ENCODE results near the gene PSMD2.

The PSMD2 gene

DNA sequence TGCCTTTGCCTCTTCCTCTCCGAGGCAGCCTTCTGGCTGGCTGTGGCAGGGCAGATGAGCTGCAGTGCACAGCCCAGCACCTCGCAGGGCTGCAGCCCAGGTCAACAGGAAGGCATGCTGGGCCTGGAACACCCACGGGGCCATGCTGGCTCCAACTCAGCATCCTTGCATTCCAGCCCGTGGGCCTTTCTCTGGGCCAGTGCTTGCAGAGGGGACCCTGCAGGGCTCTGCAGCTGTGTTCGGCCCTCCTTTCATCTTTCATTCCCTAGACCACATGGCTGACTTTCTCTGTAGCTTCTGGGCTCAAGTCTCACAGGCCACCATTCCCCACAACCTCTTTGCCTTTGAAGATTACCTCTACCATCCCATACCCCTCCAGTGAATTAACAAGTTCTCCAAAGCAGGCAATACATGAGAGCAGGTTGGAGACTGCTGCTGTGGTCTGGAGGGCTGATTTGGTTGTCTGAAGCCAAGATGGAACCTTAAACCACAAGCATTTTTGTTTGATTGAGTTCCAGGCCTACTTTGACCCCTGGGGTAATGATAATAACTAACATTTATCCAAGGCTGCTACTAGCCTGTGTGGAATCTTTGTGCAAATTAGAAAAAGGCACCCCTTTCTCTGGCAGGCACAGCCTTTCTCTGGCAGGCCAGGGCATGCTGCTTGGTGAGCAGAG, 44.3 kb downstream of the PSMD2 start:
- no peak for DNase-seq

DNA sequence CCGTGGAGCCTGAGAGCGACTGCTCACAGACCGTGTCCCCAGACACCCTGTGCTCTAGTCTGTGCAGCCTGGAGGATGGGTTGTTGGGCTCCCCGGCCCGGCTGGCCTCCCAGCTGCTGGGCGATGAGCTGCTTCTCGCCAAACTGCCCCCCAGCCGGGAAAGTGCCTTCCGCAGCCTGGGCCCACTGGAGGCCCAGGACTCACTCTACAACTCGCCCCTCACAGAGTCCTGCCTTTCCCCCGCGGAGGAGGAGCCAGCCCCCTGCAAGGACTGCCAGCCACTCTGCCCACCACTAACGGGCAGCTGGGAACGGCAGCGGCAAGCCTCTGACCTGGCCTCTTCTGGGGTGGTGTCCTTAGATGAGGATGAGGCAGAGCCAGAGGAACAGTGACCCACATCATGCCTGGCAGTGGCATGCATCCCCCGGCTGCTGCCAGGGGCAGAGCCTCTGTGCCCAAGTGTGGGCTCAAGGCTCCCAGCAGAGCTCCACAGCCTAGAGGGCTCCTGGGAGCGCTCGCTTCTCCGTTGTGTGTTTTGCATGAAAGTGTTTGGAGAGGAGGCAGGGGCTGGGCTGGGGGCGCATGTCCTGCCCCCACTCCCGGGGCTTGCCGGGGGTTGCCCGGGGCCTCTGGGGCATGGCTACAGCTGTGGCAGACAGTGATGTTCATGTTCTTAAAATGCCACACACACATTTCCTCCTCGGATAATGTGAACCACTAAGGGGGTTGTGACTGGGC, 45.7 kb downstream of the PSMD2 start:
- DNase-seq = no peak

DNA sequence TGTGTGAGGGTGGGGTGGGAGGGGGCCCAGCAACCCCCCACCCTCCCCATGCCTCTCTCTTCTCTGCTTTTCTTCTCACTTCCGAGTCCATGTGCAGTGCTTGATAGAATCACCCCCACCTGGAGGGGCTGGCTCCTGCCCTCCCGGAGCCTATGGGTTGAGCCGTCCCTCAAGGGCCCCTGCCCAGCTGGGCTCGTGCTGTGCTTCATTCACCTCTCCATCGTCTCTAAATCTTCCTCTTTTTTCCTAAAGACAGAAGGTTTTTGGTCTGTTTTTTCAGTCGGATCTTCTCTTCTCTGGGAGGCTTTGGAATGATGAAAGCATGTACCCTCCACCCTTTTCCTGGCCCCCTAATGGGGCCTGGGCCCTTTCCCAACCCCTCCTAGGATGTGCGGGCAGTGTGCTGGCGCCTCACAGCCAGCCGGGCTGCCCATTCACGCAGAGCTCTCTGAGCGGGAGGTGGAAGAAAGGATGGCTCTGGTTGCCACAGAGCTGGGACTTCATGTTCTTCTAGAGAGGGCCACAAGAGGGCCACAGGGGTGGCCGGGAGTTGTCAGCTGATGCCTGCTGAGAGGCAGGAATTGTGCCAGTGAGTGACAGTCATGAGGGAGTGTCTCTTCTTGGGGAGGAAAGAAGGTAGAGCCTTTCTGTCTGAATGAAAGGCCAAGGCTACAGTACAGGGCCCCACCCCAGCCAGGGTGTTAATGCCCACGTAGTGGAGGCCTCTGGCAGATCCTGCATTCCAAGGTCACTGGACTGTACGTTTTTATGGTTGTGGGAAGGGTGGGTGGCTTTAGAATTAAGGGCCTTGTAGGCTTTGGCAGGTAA, 46.5 kb downstream of the PSMD2 start:
- peak; percentile 97 for DNase-seq

DNA sequence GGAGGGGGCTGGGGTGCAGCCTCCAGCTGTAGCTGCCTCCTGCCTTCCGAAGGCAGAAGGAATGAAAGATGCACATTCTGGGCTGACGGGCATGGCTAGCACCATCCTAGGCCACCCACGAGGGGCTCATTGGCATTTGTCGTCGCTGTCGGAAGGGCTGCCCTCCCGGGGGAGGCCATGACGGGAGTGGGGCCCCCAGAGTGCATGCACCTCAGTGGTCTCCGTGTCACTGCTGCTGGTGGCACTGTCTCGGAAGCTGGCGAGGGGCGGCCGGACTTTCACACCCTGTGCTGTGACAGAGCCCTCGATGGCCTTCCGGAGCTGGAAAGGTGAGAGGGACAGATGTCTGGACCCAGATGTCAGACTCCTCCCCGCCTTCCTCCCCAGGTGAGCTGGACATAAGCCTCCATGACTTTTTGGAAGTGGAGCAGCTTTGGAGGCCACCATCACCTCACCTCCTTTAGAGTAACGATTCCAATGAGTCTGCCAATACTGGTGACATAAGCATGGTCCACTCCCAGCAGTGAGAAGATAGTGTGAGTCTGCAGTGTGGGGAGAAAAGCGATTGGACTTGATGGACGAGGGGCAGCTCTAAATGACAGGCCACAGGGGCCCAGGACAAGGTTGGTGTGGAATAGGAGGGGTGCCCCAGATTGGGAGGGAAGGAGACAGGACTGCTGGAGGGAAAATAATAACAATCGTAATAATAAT, 47.6 kb downstream of the PSMD2 start:
- peak; percentile 42 for DNase-seq

DNA sequence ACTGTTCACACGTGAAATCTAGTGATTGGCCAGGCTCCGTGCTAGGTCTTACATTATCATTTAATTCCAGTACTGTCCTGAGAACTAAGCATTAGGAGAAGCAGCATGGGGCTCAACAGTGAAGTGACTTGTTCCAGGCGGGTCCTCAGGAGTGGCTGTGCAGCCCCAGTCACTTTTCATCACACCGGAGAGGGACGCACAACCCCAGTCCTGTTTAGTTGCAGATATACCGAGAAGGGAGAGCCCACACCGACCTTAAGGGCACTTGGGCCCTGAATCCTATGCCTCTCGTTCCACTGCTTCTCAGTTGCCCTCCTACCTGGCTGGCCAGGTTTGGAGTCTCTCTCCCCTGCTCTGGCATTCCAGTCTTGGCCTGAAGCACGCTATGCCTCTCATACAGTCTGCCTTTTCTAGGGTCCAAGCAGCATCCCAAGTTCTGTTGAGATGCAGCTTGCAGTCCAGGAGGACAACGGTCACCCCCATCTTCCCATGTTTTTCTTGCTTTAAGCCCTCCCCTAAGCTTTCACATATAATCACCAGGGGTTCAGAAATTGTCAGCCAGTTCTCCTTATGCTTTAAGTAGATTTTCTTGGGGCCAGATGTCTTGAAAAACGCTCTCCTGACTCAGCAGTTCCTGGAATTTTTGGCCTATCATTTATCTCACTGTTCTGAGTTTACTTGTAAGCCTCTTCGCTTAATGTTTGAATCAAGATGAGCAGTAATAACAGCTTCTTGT, 48.4 kb downstream of the PSMD2 start:
- DNase-seq = peak; percentile 96

DNA sequence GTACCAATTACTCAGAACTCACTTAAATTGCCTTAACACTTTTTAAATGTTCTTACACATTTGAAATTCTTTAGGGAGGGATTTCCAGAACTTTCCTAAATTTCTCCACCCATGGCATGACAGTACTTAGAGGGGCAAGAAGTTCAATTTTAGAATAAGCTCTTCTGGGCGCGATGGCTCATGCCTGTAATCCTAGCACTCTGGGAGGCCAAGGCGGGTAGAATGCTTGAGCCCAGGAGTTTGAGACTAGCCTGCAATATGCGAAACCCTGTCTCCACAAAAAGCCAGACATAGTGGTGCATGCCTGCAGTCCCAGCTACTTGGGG, 49.0 kb downstream of the PSMD2 start:
- DNase-seq = no peak

DNA sequence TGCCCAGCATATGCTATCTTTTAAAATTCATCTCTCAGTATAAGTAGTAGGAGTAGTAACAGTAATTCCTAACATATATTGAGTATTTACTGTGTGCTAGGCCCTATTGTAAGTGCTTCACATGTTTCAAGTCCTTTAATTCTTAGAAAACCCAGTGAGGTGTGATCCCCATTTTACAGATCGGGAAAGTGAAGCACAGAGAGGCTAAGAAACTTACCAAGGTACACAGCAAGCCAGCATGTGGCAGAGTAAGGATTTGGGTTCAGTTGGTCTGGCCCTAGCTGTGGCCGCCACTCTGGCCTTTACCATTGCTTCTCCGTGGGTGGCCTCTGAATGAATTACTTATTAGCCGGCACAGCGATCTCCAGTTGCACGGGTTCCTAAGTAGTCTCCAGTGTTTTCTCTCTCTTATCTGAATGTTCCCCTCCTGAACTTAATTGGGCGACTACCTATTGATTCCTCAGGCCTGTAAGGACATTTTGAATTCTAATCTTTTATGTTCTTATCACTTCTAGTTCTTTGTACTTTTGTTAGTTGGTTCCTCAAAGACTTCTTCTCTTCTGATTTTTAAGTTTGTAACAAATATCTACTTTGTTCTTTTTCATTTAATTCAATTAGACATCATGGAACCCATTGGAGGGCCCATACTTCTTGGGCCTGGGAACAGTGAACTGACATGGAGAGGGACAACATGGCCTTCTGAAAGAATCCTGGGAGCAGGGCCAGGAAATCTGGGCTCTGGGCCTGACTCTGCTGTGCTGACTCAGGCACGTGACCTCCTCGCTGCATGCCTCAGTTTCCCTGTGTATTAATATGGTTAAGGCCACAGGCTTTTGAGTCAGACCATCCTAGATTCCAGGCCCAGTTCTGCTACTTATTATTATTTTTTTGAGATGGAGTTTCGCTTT, 50.8 kb downstream of the PSMD2 start:
- DNase-seq = no peak

DNA sequence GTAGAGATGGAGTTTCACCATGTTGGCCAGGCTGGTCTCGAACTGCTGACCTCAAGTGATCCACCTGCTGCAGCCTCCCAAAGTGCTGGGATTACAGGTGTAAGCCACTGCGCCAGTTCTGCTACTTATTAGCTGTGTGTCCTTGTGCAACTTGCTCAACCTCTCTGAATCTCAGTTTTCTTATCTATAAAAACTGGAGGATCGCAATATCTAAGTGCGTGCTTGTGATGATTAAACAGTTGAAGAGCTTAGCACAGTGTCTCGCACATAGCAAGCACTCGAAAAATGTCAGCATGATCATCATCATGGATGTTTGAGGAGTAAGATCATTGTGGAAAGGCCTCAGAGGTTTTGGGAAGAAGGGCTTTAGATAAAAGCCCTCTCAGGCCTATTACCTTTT, 51.6 kb downstream of the PSMD2 start:
- no peak for DNase-seq

DNA sequence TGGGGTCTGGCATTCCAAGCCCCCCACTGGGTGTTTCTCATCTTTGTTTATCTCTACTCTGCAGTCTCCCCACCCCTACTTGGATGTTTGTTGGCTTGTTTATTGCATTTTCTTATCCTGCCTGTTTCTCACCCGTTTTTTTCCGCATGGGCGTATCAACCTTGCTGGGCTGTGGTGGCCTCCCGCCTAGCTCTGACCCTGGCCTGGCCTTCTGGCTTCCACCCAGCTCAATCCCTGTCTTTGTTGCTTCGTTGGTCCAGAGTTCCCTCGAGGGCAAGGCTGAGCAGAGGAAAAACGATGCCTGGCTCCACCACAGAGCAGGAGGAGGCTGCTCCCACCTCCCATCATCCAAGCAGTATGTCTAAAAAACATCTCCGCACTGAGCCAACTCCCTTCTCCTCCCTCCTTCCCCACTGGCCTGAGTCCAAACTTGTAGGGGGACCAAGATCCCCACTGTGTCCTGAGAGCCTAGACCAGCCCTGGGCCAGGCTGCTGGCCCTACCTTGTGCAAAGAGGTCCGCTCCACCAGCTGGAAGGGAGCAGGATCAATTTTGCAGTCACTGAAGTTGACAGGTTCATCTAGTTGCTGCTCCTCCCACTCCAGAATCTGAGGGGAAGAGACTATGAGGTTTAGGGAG, 52.6 kb downstream of the PSMD2 start:
- peak; percentile 45 for DNase-seq

DNA sequence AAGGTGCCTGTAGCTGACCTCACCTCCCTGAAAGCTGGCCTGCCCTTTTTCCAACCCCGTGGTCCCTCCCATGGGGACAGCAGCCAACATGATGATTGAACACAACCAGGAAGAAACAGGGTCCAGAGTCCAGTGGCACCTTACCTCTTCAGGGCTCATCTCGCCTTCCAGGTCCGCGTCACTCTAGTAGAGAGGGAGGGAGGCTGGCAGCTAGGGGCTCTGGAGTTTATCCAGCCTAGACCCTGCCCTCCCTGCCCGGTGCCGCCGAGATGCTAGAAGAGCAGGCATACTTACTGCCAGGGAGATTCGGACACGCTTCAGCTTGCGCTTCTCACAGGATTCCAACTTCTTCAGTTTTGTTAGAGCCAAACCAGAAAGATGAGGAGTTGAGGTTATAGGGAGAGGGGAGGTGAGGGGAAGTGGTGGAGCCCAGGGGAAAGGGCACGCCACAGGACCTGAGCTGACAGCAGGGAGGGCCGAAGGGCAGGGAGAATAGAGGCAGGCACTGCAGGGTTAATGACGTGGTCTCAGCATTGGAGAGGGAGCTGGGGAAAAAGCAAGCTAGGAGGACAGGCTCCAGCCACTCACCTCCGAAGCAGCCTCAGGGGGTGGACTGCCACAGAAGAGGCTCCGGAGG, 53.2 kb downstream of the PSMD2 start:
- no peak for DNase-seq

DNA sequence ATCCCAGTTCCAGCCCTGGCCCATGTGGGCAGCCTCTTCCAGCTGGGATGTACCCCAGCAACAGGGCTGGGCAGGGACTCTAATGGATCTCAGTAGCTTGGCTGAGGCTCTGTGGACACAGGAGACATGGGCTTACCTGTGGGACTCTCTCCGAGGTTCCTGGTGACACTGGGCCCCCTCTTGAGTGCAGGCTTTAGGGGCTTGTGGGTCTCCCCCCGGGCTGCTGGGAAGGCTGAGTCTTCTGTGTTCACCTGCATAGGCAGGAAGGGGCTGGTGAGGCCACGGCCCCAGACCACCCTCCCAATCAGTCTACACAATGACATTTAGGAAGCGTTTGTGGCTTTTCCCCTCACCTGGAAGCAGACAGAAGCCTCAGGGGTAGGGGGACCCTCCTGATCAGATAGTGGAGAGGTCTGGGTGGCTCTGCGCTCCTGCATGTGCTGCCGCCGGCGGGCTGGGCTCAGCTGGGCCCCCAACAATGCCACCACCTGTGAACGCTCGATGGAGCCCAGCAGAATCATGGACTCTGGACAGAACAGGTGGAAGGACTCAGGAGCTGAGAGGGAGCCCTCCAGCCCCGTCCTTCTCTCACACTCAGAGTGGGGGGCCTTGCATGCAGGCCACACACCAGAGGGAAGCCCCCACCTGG, 54.0 kb downstream of the PSMD2 start:
- no peak for DNase-seq

DNA sequence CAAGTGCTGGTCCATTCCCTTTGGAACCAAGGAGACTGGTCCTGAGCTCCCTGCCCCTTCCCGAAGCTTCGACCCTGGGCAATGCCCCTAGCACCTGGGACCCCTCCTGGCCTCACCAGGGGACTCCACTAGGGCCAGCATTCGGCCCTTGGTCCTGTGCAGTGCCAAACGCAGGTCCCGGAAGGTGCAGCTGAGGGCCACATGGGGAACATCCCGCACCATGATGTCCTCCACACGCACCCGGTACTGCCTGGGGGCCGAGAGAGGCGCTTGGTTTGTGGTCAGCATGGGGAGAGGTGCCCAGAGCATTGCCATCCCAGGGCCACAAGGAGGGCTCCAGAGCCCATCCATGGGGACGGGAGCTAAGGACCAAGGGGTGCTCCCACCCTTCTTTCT, 54.5 kb downstream of the PSMD2 start:
- DNase-seq = no peak

DNA sequence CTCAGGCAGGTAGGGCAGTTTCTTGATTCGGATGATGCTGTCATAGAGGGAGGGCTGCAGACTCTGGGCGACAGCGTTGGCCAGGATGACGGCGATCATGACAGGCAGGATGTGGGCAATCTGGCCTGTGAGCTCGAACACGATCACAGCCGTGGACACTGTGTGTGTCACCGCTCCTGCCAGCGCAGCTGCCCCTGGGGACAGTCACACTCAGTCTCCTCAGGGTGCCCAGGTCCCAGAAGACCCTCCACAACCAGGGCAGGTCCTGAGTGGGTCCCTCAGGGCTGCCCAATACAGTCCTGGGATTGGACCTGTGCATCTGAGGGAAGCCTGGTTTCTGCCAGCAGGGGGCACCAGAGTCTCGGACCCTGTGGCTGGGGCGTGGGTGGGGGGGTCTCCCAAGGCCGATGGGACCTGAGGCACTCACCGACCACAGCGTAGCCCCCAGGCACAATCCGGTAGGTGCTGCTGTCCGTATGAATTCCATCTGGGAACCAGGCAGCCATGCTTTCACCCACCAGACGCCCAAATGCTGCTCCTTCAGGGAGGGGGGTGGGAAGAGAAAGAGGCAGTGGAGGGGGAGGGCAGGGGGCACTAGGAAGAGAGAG, 55.2 kb downstream of the PSMD2 start:
- peak; percentile 49 for DNase-seq

DNA sequence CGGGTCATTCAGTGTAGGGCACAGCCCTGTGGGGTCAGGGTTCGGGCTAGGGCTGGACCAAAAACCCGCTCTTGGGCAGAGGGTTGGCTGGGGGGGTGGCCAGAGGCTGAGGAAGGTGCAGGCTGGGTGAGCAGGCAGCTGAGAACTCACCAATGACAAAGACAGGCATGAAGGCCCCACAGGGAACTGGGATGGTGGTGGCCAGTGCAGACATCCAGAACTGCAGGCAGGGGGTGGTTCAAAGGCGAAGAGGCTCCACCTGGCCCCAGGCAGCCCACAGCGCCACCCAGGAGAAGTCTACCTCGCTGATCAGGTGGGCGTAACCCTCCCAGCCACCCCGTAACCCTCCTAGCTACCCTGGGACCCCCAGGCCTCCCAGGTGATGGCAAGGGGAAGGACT, 55.7 kb downstream of the PSMD2 start:
- no peak for DNase-seq

DNA sequence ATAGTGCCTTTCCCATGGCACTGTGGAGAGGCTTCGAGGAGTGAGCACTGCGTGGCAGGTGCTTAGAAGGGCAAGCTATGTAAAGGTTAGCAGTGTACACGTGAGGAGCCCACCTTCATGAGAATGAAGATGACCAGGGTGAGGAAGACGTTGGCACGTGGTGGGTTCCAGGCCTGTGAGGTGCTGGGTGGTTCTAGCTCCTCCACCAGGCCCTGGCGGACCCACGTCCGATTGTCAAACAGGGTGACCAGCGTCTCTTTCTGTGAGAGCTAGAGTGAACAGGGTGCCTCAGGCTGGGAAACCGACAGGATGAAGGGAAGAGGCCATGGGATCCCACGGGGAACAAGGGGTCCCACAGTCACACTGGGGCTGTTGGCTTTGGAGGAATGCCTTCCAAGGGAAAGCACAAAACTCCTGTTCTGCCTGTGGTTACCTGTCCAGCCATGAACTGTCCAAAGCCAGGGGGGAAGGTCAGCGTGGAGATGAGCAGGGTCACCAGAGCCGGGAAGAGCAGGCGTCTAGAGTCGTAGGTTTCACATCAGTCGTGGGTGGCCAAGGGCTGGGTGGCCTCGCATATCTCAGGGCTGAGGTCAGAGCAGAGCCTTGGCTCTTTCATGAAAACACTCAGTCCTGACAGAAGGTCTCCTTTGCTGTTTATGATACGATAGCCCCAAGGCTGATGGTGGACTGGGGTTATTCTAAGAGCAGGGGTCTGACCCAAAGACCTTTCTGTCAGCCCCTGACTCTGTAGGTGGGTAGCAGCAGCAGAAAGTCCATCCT, 56.4 kb downstream of the PSMD2 start:
- no peak for DNase-seq

DNA sequence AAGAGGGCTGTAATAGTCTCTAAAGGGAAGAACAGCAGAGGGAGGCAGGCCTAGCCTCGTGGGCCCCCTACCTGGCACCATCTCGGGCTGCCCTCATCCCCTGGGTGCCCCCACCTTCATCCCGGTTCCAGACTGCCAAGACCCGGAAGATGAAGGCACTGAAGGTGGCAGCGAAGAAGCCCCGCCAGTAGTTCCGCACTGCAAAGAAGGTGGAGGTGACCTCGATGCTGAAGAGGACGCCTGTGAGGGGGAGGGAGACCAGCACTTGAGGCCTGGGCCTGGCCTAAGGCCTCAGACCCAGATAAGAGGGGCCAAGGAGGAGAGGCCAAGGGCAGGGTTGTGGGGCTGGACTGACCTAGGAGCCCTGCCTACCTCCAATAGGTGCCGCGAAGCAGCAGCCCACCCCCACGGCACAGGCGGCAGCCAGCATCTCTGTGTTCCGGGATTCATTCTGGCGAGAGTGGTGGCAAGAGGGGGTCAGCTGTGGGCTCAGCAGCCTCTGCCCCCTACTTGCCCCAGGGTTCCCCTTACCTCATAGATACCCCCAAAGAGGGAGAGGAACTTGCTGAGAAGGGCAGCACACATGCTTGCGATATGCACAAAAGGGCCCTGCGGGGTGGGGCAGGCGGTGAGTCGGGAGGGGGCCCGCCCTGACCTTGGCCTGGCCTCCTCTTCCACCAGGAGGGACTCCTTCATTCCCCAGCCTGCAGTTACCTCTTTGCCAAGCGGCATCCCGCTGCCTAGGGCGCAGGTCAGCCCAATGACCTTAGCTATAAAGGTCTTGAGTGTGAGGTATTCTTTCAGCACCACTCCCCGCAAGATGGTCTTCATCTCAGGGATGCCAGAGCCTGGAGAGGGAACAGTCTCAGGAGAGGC, 58.4 kb downstream of the PSMD2 start:
- DNase-seq = no peak

DNA sequence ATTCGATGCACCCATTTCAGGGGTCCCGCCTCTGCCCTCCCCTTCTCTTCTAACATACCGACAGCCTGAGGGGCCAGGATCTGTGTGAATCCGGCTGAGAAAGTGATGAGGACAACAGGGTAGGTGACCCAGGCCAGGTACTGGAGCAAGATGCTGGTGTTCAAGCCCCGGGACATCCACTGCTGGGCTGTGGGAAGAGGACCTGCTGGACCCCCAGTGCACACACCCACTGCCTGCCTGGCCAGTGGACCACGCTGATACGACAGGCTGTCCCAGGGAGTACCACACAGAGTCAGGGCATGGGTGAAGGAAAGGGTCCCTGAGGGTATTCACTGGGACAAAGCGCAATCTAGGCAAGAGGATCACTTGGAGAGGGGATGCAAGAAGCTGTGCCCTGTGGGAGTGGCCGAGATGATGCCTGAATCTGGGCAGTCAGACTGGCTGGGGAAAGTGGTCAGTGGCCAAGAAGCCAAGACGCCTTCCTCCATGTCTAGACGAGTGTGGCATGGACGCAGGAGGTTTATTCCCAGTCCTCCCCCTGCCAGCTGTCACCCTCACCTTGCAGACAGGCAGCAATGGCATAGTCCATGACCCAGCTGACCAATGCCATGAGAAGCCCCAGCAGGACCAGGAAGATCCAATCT, 59.2 kb downstream of the PSMD2 start:
- DNase-seq = no peak

All from hematopoietic multipotent progenitor cell treated with erythropoietin and hydrocortisone succinate and interleukin-3 and kit ligand, for 8 days (in vitro differentiated cells).